HL-60 (cell line): ENCODE measurements around the gene NEK3.

Experiments
- CTCF ChIP-seq: IDR thresholded peaks from one replicate; pipeline ENCODE4 v1.5.1; 2011; ENCODE audit warnings: low read length, control low read depth, inconsistent platforms; ENCODE audit not compliant: insufficient read depth
- POLR2AphosphoS5 ChIP-seq: IDR thresholded peaks from 2 replicates; pipeline ENCODE4 v1.6.1; 2012; ENCODE audit warnings: low read depth
- REST ChIP-seq: IDR thresholded peaks from 2 replicates; pipeline ENCODE4 v1.6.1; 2012; ENCODE audit warnings: low read depth; ENCODE audit not compliant: insufficient replicate concordance
- SPI1 ChIP-seq: IDR thresholded peaks from 2 replicates; pipeline ENCODE4 v1.6.1; 2012; ENCODE audit warnings: low read depth, mild to moderate bottlenecking, borderline replicate concordance

GRCh38 chr13:52169839-52170238 lies 10.4 kb upstream of the NEK3 start:
- TF ChIP-seq CTCF (no peak), POLR2AphosphoS5 (no peak), REST (no peak), SPI1 (no peak)
